ENCODE results near the gene NELFA. TPM values are rescaled to one million over a fixed set of nuclear protein-coding genes. Genes with fewer than 3 reads are reported as not detected.
"Not testable (repeated sequence)": the region's sequence is repeated elsewhere in the genome, so short reads cannot be mapped to it uniquely, and the experiment has no call there.

NELFA gene
- total and polyA plus RNA-seq, 5 donors from 2014 or later, result 20.2 to 50.7 (median 28.0) TPM

DNA sequence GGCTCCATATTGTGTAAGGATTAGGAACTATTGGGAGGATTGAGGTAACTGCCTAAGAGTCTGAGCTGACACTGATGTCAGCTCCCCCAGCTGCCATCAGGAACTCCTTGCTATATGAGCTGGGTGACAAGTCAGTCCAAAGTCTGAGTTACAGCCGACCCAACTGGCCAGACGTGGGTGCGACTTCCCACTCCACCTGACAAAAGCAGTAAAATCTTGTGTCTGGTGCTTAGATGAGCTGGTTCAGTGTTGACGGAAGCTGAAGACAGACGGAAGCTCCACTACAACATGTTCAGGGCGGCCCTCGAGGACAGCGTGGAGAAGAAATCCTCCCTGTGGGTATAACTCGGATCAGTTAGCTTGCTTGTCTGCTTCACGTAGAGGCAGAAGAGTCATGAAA, 27.6 kb upstream of the NELFA start:
- peak overlapping the region in 1 of 3 donors; percentile 45 for H3K27ac Mint-ChIP-seq
- H3K4me1 ChIP-seq (ENCODE audit: control insufficient read depth, insufficient read depth, low read length, poor library complexity, severe bottlenecking), result peaks cover 7% of the 10 kb centered on the region
- H3K36me3 ChIP-seq (ENCODE audit: control insufficient read depth, insufficient read depth, low read length), result no peaks in the 10 kb centered on the region
- no peak overlapping the region for H3K4me3 ChIP-seq (ENCODE audit: low read depth, low read length)
- H3K4me1 Mint-ChIP-seq, result peaks cover 0 to 6% (median 4%) of the 10 kb centered on the region in 4 donors
- H3K27ac ChIP-seq (ENCODE audit: insufficient read depth, low read length, poor library complexity, severe bottlenecking), result no peak overlapping the region
- H3K27me3 Mint-ChIP-seq, result peaks cover 48% of the 10 kb centered on the region
- no peaks in the 10 kb centered on the region for H3K9me3 ChIP-seq (ENCODE audit: control insufficient read depth in 2 of 2, low read length in 2 of 2)
- H3K27me3 ChIP-seq (ENCODE audit: control insufficient read depth, insufficient read depth, low read length), result peaks cover 13% of the 10 kb centered on the region
- H3K36me3 Mint-ChIP-seq, result no peaks in the 10 kb centered on the region
- DNase-seq (no peak), ATAC-seq (ENCODE audit: low read depth in 2 of 2) (no peak)
- no peak overlapping the region for H3K4me3 Mint-ChIP-seq
- H3K9me3 Mint-ChIP-seq, result peaks cover 0 to 3% (median 0%) of the 10 kb centered on the region in 7 donors

- not testable (repeated sequence) for H3K36me3 ChIP-seq (ENCODE audit: control insufficient read depth, insufficient read depth, low read length); DNase-seq; H3K36me3 Mint-ChIP-seq; H3K27ac Mint-ChIP-seq; H3K4me3 ChIP-seq (ENCODE audit: low read depth, low read length); ATAC-seq (ENCODE audit: low read depth in 2 of 2); H3K4me1 Mint-ChIP-seq; H3K27ac ChIP-seq (ENCODE audit: insufficient read depth, low read length, poor library complexity, severe bottlenecking); H3K9me3 ChIP-seq (ENCODE audit: control insufficient read depth in 2 of 2, low read length in 2 of 2); H3K4me3 Mint-ChIP-seq; H3K4me1 ChIP-seq (ENCODE audit: control insufficient read depth, insufficient read depth, low read length, poor library complexity, severe bottlenecking)
- H3K9me3 Mint-ChIP-seq, result peaks cover 0 to 10% (median 4%) of the 10 kb centered on the region in 7 donors
- peaks cover 11% of the 10 kb centered on the region for H3K27me3 ChIP-seq (ENCODE audit: control insufficient read depth, insufficient read depth, low read length)
- peaks cover 69% of the 10 kb centered on the region for H3K27me3 Mint-ChIP-seq
Measured at GRCh38 chr4:2031161-2031560, 22.4 kb upstream of the NELFA start.

DNA sequence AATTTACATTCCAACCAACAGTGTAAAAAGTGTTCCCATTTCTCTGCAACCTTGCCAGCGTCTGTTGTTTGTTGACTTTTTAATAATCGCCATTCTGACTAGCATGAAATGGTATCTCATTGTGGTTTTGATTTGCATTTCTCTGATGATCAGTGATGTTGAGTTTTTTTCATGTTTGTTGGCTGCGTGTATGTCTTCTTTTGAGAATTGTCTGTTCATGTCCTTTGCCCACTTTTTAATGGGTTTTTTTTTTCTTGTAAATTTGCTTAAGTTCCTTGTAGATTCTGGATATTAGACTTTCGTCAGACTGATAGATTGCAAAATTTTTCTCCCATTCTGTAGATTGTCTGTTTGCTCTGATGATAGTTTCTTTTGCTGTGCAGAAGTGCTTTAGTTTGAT, 18.3 kb upstream of the NELFA start:
- not testable (repeated sequence) for H3K4me1 ChIP-seq (ENCODE audit: control insufficient read depth, insufficient read depth, low read length, poor library complexity, severe bottlenecking); H3K4me3 ChIP-seq (ENCODE audit: low read depth, low read length); H3K4me1 Mint-ChIP-seq; H3K4me3 Mint-ChIP-seq; H3K27ac Mint-ChIP-seq; H3K9me3 ChIP-seq (ENCODE audit: control insufficient read depth in 2 of 2, low read length in 2 of 2); H3K27ac ChIP-seq (ENCODE audit: insufficient read depth, low read length, poor library complexity, severe bottlenecking); DNase-seq; H3K36me3 ChIP-seq (ENCODE audit: control insufficient read depth, insufficient read depth, low read length); ATAC-seq (ENCODE audit: low read depth in 2 of 2); H3K36me3 Mint-ChIP-seq
- peaks cover 25% of the 10 kb centered on the region for H3K27me3 ChIP-seq (ENCODE audit: control insufficient read depth, insufficient read depth, low read length)
- H3K27me3 Mint-ChIP-seq, result peaks cover 80% of the 10 kb centered on the region
- H3K9me3 Mint-ChIP-seq, result peaks cover 0 to 10% (median 5%) of the 10 kb centered on the region in 7 donors

DNA sequence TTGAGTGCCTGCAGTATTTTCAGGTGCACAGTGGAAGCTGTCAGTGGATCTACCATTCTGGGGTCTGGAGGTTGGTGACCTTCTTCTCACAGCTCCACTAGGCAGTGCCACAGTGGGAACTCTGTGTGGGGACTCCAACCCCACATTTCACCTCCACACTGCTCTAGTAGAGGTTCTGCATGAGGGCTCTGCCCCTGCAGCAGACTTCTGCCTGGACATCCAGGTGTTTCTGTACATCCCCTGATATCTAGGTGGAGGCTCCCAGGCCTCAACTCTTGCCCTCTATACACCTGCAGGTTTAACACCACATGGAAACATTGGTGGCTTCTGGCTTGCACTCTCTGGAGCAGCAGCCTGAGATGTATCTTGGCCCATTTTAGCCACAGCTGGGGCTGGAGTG, 17.0 kb upstream of the NELFA start:
- Histone ChIP-seq H3K36me3 (ENCODE audit: control insufficient read depth, insufficient read depth, low read length) (no peaks in the 10 kb centered on the region), H3K27me3 (ENCODE audit: control insufficient read depth, insufficient read depth, low read length) (peaks cover 24% of the 10 kb centered on the region), H3K4me3 (ENCODE audit: low read depth, low read length) (no peak overlapping the region), H3K27ac (ENCODE audit: insufficient read depth, low read length, poor library complexity, severe bottlenecking) (no peak overlapping the region), H3K9me3 (ENCODE audit: control insufficient read depth in 2 of 2, low read length in 2 of 2) (peaks cover 0 to 9% of the 10 kb centered on the region in 2 experiments), H3K4me1 (ENCODE audit: control insufficient read depth, insufficient read depth, low read length, poor library complexity, severe bottlenecking) (no peaks in the 10 kb centered on the region)
- Mint-ChIP-seq H3K9me3 (peaks cover 0 to 14% (median 5%) of the 10 kb centered on the region in 7 donors), H3K27me3 (peaks cover 84% of the 10 kb centered on the region), H3K4me1 (no peaks in the 10 kb centered on the region), H3K4me3 (no peak overlapping the region), H3K36me3 (no peaks in the 10 kb centered on the region), H3K27ac (no peak overlapping the region)
- DNase-seq, result no peak
- ATAC-seq (ENCODE audit: low read depth in 2 of 2), result no peak

DNA sequence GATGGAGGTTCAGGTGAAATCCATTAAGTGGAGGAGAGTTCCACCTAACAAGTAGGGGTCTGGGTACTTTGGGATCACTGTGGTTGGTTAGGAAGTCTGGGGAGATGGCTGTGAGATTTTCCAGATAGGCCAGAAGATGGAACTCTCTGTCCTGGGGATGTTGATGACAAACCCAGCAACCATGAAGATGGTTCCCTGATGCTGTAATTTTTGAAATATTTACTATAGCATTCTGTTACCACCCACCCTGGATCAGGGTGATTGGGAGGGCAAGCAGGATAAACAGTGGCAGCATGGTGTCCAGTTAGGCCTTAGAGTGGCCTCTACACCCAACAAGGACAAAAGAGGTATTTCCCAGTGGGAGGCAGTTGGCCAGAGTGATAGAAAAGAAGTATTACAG, 15.9 kb upstream of the NELFA start:
- H3K9me3 ChIP-seq (ENCODE audit: control insufficient read depth in 2 of 2, low read length in 2 of 2), result peaks cover 0 to 9% of the 10 kb centered on the region in 2 experiments
- no peak for ATAC-seq (ENCODE audit: low read depth in 2 of 2)
- H3K27me3 Mint-ChIP-seq, result peaks cover 84% of the 10 kb centered on the region
- H3K27me3 ChIP-seq (ENCODE audit: control insufficient read depth, insufficient read depth, low read length), result peaks cover 23% of the 10 kb centered on the region
- H3K4me3 Mint-ChIP-seq, result no peak overlapping the region
- H3K4me1 Mint-ChIP-seq, result no peaks in the 10 kb centered on the region
- peaks cover 0 to 14% (median 5%) of the 10 kb centered on the region in 7 donors for H3K9me3 Mint-ChIP-seq
- H3K4me1 ChIP-seq (ENCODE audit: control insufficient read depth, insufficient read depth, low read length, poor library complexity, severe bottlenecking), result no peaks in the 10 kb centered on the region
- H3K27ac Mint-ChIP-seq, result no peak overlapping the region
- no peak for DNase-seq
- H3K4me3 ChIP-seq (ENCODE audit: low read depth, low read length), result no peak overlapping the region
- H3K36me3 Mint-ChIP-seq, result no peaks in the 10 kb centered on the region
- H3K27ac ChIP-seq (ENCODE audit: insufficient read depth, low read length, poor library complexity, severe bottlenecking), result no peak overlapping the region
- no peaks in the 10 kb centered on the region for H3K36me3 ChIP-seq (ENCODE audit: control insufficient read depth, insufficient read depth, low read length)

- not testable (repeated sequence) for H3K36me3 Mint-ChIP-seq; H3K36me3 ChIP-seq (ENCODE audit: control insufficient read depth, insufficient read depth, low read length); H3K4me3 ChIP-seq (ENCODE audit: low read depth, low read length); ATAC-seq (ENCODE audit: low read depth in 2 of 2); H3K9me3 ChIP-seq (ENCODE audit: control insufficient read depth in 2 of 2, low read length in 2 of 2); H3K4me3 Mint-ChIP-seq; DNase-seq; H3K27ac Mint-ChIP-seq; H3K4me1 Mint-ChIP-seq; H3K4me1 ChIP-seq (ENCODE audit: control insufficient read depth, insufficient read depth, low read length, poor library complexity, severe bottlenecking); H3K27ac ChIP-seq (ENCODE audit: insufficient read depth, low read length, poor library complexity, severe bottlenecking); H3K9me3 Mint-ChIP-seq
- H3K27me3 ChIP-seq (ENCODE audit: control insufficient read depth, insufficient read depth, low read length), result peaks cover 18% of the 10 kb centered on the region
- peaks cover 59% of the 10 kb centered on the region for H3K27me3 Mint-ChIP-seq
Measured at GRCh38 chr4:2021358-2022018, 12.7 kb upstream of the NELFA start.

- peaks cover 3 to 6% (median 3%) of the 10 kb centered on the region in 4 donors for H3K4me1 Mint-ChIP-seq
Measured at GRCh38 chr4:2015008-2015407, 6.2 kb upstream of the NELFA start.

GRCh38 chr4:2011583-2011982, 2.8 kb upstream of the NELFA start:
- H3K9me3 Mint-ChIP-seq, result no peaks in the 10 kb centered on the region
- Histone ChIP-seq H3K27ac (ENCODE audit: insufficient read depth, low read length, poor library complexity, severe bottlenecking) (no peak overlapping the region), H3K9me3 (ENCODE audit: control insufficient read depth in 2 of 2, low read length in 2 of 2) (no peaks in the 10 kb centered on the region), H3K27me3 (ENCODE audit: control insufficient read depth, insufficient read depth, low read length) (no peaks in the 10 kb centered on the region), H3K4me3 (ENCODE audit: low read depth, low read length) (no peak overlapping the region), H3K36me3 (ENCODE audit: control insufficient read depth, insufficient read depth, low read length) (no peaks in the 10 kb centered on the region), H3K4me1 (ENCODE audit: control insufficient read depth, insufficient read depth, low read length, poor library complexity, severe bottlenecking) (peaks cover 22% of the 10 kb centered on the region)
- ATAC-seq (ENCODE audit: low read depth in 2 of 2), result no peak
- no peak for DNase-seq
- H3K27ac Mint-ChIP-seq, result no peak overlapping the region
- peaks cover 25% of the 10 kb centered on the region for H3K27me3 Mint-ChIP-seq
- peaks cover 6 to 23% (median 15%) of the 10 kb centered on the region in 4 donors for H3K4me1 Mint-ChIP-seq
- peak overlapping the region in 2 of 4 donors; percentile 27 to 99 for H3K4me3 Mint-ChIP-seq
- no peaks in the 10 kb centered on the region for H3K36me3 Mint-ChIP-seq

More at GRCh38 chr4:2015008-2015407, 6.2 kb upstream of the NELFA start:
- ATAC-seq (ENCODE audit: low read depth in 2 of 2) (no peak), DNase-seq (no peak)
- H3K27ac ChIP-seq (ENCODE audit: insufficient read depth, low read length, poor library complexity, severe bottlenecking), result no peak overlapping the region
- H3K9me3 ChIP-seq (ENCODE audit: control insufficient read depth in 2 of 2, low read length in 2 of 2), result no peaks in the 10 kb centered on the region
- no peaks in the 10 kb centered on the region for H3K27me3 ChIP-seq (ENCODE audit: control insufficient read depth, insufficient read depth, low read length)
- H3K36me3 ChIP-seq (ENCODE audit: control insufficient read depth, insufficient read depth, low read length), result no peaks in the 10 kb centered on the region
- no peak overlapping the region for H3K4me3 ChIP-seq (ENCODE audit: low read depth, low read length)
- H3K36me3 Mint-ChIP-seq, result no peaks in the 10 kb centered on the region
- H3K4me1 ChIP-seq (ENCODE audit: control insufficient read depth, insufficient read depth, low read length, poor library complexity, severe bottlenecking), result peaks cover 5% of the 10 kb centered on the region
- H3K9me3 Mint-ChIP-seq, result no peaks in the 10 kb centered on the region
- no peak overlapping the region for H3K27ac Mint-ChIP-seq
- peak overlapping the region in 1 of 4 donors; percentile 44 for H3K4me3 Mint-ChIP-seq
- peaks cover 35% of the 10 kb centered on the region for H3K27me3 Mint-ChIP-seq

Data from CD4-positive, CD25-positive, alpha-beta regulatory T cell (primary cell).